GM21786 (cell line): ENCODE data around the gene RAPGEF1.

ENCODE experiments used
- ATAC-seq: cut with Tn5 transposase; IDR thresholded peaks from one replicate; pipeline ENCODE4 v1.9.1; 2021; ENCODE audit not compliant: unreplicated experiment

RAPGEF1 gene

GRCh38 chr9:131608493-131609037 is 131.3 kb downstream of the RAPGEF1 start:
- no peak for ATAC-seq

- no peak for ATAC-seq
These were observed 132.3 kb downstream of the RAPGEF1 start for GRCh38 chr9:131607591-131607990.

- no peak for ATAC-seq
These were observed 132.8 kb downstream of the RAPGEF1 start for GRCh38 chr9:131606896-131607567.

GRCh38 chr9:131605770-131606590 is 133.9 kb downstream of the RAPGEF1 start:
- ATAC-seq: no peak

GRCh38 chr9:131603711-131604439 is 136.0 kb downstream of the RAPGEF1 start:
- ATAC-seq: no peak

GRCh38 chr9:131603199-131603598 is 136.7 kb downstream of the RAPGEF1 start:
- ATAC-seq: no peak

- no peak for ATAC-seq
These were observed 138.1 kb downstream of the RAPGEF1 start for GRCh38 chr9:131601683-131602181.

GRCh38 chr9:131598121-131598520 is 141.8 kb downstream of the RAPGEF1 start:
- ATAC-seq: no peak

GRCh38 chr9:131597246-131597645 is 142.6 kb downstream of the RAPGEF1 start:
- ATAC-seq: no peak

- ATAC-seq: no peak
These were observed 143.5 kb downstream of the RAPGEF1 start for GRCh38 chr9:131596430-131596743.

GRCh38 chr9:131595696-131596429 is 144.0 kb downstream of the RAPGEF1 start:
- no peak for ATAC-seq

- no peak for ATAC-seq
These were observed 144.8 kb downstream of the RAPGEF1 start for GRCh38 chr9:131594906-131595665.

- no peak for ATAC-seq
These were observed 145.8 kb downstream of the RAPGEF1 start for GRCh38 chr9:131593936-131594665.

GRCh38 chr9:131593091-131593820 is 146.6 kb downstream of the RAPGEF1 start:
- no peak for ATAC-seq

GRCh38 chr9:131591845-131592208 is 148.0 kb downstream of the RAPGEF1 start:
- no peak for ATAC-seq

GRCh38 chr9:131590907-131591844 is 148.7 kb downstream of the RAPGEF1 start:
- ATAC-seq: peak; percentile 55

GRCh38 chr9:131590449-131590848 is 149.4 kb downstream of the RAPGEF1 start:
- no peak for ATAC-seq

GRCh38 chr9:131589993-131590392 is 149.9 kb downstream of the RAPGEF1 start:
- no peak for ATAC-seq
